ENCODE measurements around the gene BAG5. TPM values are rescaled to one million over a fixed set of nuclear protein-coding genes. Genes with fewer than 3 reads are reported as not detected.
"Not testable (repeated sequence)": the region's sequence is repeated elsewhere in the genome, so short reads cannot be mapped to it uniquely, and the experiment has no call there.

BAG5 gene
- total RNA-seq, 2 donors from 2014 or later = 15.2 to 23.6 TPM

- ATAC-seq (peak in 1 of 2 donors; percentile 3), DNase-seq (peak; percentile 26)
- intact Hi-C loops (cut with DNase I) = loop anchor here in 1 of 2 donors (2.0 kb wide), 1 partner anchor 26 kb away; no protein-coding TSS in a partner anchor
Measured at GRCh38 chr14:103519043-103519836, 43.2 kb downstream of the BAG5 start.

- intact Hi-C loops (cut with DNase I) = loop anchor here in 1 of 2 donors (2.0 kb wide), 1 partner anchor 26 kb away; no protein-coding TSS in a partner anchor
- ATAC-seq (peak; percentile 34 to 41), DNase-seq (peak; percentile 65)
Measured at GRCh38 chr14:103518422-103519042, 43.9 kb downstream of the BAG5 start.

GRCh38 chr14:103517721-103518421 is 44.6 kb downstream of the BAG5 start:
- ATAC-seq (peak in 1 of 2 donors; percentile 4), DNase-seq (peak; percentile 56)
- intact Hi-C loops (cut with DNase I) = loop anchor here in 1 of 2 donors (2.0 kb wide), 1 partner anchor 27 kb away; no protein-coding TSS in a partner anchor

- ATAC-seq = no peak
- intact Hi-C loops (cut with DNase I) = no loop called here
- DNase-seq = peak; percentile 23
Measured at GRCh38 chr14:103517174-103517566, 45.3 kb downstream of the BAG5 start.

- DNase-seq (peak; percentile 7), ATAC-seq (no peak)
- intact Hi-C loops (cut with DNase I) = no loop called here
Measured at GRCh38 chr14:103516426-103517173, 45.9 kb downstream of the BAG5 start.

GRCh38 chr14:103514596-103515421 is 47.6 kb downstream of the BAG5 start:
- ATAC-seq (no peak), DNase-seq (peak; percentile 20)
- intact Hi-C loops (cut with DNase I) = no loop called here

- ATAC-seq = peak; percentile 74 to 82
- intact Hi-C loops (cut with DNase I) = no loop called here
- peak; percentile 61 for DNase-seq
Measured at GRCh38 chr14:103512701-103513611, 49.5 kb downstream of the BAG5 start.

- ATAC-seq; intact Hi-C loops (cut with DNase I): not testable (repeated sequence)
- DNase-seq = peak; percentile 10
Measured at GRCh38 chr14:103512180-103512579, 50.3 kb downstream of the BAG5 start.

- intact Hi-C loops (cut with DNase I) = no loop called here
- DNase-seq = peak; percentile 10
- no peak for ATAC-seq
Measured at GRCh38 chr14:103510724-103511693, 51.4 kb downstream of the BAG5 start.

GRCh38 chr14:103509864-103510723 is 52.4 kb downstream of the BAG5 start:
- DNase-seq (peak; percentile 9), ATAC-seq (no peak)
- intact Hi-C loops (cut with DNase I) = no loop called here

GRCh38 chr14:103508521-103509329 is 53.7 kb downstream of the BAG5 start:
- intact Hi-C loops (cut with DNase I) = no loop called here
- no peak for ATAC-seq

GRCh38 chr14:103507751-103508150 is 54.7 kb downstream of the BAG5 start:
- ATAC-seq (no peak), DNase-seq (no peak)
- intact Hi-C loops (cut with DNase I) = no loop called here

More at GRCh38 chr14:103508521-103509329, 53.7 kb downstream of the BAG5 start:
- no peak for DNase-seq
